Loucy (cell line): ENCODE results near the gene TRAFD1.

Experiments used
- CTCF ChIP-seq: fragments of 200-600 bp; sonication (generic); conservative IDR thresholded peaks from 2 replicates; pipeline ENCODE4 v1.5.1; 2014; ENCODE audit warnings: mild to moderate bottlenecking, antibody characterized with exemption, low read length
- EZH2phosphoT487 ChIP-seq: fragments of 200-600 bp; IDR thresholded peaks from 2 replicates; pipeline ENCODE4 v1.6.1; 2018; ENCODE audit warnings: antibody characterized with exemption, mild to moderate bottlenecking, moderate library complexity, borderline replicate concordance

- TF ChIP-seq CTCF (no peak), EZH2phosphoT487 (no peak)
These were observed 54.0 kb downstream of the TRAFD1 start for GRCh38 chr12:112179341-112179740.
